Daoy (cell line): ENCODE results near the gene PGF. TPM values are rescaled to one million over a fixed set of nuclear protein-coding genes. Genes with fewer than 3 reads are reported as not detected.

ENCODE experiments used
- DNase-seq: peaks from one replicate; pipeline ENCODE4 v3.0.0-alpha.2; 2015; ENCODE audit warnings: low read depth
- total RNA-seq: library from RNA; depleted of rRNA; stranded (reverse); fragments of >200 nt; shearing (Covaris generic); gene quantifications from 2 replicates; pipeline ENCODE4 v1.2.3, GENCODE V29; 2014

Gene PGF
- total RNA-seq, 1 experiment from 2014 or later, result 8.0 TPM

DNA sequence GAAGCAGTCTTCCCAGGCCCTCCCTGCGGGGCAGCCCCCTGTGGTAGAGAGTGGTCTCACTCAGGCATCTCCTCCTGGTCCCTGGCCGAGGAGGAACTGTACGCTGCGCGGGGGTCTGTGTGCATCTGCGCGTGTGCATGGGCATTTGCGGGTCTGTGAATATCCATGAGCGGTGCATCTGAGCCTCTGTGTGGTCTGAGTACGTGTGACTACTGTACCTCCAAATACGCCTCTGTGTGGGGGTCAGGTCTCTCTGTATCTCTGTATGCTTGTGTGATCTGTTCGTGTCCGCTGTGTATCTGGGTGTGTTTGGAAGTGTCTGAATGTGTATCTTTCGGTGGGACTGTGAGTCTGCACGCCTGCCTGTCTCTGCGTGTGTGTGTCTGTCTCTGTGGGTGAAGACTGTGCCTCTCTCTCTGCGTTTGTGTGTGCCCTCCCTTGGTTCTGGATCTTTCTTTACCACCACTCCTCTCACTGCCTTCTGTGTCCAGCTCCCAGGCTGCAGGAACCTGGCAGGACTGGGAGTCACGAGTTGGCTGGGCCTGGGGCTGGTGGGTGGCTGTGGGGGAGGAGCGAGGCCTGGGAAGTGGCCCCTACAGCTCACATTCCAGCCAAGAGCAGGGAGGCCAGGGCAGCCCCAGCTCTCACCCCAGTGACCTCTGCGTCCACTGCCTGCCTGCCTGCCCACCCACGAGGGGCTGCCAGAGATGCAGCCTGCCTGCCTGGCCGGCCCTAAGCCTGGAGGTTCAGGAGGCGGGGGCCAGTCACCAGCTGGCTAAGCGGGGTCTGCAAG, 1.1 kb upstream of the PGF start:
- no peak for DNase-seq

DNA sequence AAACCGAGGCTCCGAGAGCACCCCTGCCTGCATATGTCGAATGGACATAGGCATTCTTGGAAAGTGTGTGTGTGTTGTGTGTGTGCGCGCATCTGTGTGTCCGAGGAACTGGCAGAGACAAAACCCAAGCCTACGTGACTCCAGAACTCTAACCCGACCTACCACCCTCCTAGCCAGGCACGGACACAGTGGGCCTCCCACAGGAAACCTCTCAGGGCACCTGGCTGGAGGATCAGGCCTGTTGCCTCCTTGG, 556 bp upstream of the PGF start:
- DNase-seq, result no peak

DNA sequence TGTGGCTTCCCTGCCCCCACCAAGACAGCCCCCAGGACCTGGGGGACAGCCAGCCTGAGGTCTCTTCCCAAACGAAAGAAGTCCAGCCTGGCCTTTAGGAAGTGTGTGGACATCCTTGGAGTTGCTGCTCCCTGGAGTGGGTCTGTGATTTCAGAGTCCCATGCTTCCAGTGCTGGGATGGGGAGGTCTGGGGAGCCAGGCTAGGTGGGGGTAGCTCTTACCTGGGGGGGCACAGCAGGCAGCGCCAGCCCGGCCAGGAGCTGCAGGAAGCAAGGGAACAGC, 509 bp downstream of the PGF start:
- DNase-seq, result no peak

DNA sequence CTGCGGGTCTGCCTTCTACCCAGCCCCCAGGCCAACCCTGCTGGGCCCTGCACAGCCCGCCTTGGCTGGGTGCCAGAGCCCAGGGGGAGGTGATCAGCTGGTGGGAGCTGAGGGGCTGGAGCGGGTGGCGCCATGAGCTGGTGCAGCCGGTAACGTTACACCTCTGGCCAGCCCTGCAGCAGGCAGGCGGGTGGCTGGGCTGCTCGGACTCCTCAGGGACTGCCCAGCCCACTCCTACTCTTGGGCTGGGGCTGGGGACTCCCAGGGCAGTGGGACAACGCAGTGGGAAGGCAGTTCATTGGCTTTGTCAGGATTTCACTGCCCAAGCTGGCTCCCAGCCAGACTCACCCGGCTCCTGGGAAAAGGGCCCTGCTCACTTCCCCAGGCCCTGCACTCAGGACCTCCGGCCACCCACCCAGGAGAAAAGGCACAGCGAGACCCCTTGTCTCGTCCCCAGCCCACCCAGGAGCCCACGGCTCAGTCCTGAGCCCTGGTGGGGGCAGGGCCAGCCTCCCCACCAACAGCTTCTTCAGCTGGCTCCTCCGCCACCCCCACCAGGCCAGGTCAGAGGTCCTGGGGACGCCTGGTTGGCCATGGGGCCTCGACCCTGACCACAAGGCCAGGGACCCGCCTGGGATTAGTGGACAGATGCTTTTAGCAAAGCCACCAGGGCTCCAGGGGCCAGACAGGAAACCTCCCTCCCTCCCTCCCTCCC, 1.0 kb downstream of the PGF start:
- DNase-seq, result peak; percentile 36

DNA sequence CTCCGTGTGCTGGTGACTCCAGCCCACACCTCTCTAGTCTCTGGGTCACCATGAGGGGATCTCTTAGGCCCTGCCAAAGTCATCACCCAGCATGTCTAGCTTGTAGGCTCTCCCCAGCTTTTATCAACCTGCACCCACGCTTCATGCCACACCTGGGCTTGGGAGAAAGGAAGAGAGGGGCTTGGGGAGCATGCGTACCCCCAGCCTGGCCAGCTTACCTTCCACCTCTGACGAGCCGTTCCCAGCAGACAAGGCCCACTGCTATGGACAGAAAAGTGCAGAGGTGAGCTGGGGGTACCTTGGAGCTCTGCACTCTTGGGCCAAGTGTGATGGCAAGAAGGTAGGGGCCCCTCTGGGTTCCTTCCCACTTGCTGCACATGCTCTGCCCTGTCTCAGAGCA, 1.7 kb downstream of the PGF start:
- DNase-seq, result no peak

DNA sequence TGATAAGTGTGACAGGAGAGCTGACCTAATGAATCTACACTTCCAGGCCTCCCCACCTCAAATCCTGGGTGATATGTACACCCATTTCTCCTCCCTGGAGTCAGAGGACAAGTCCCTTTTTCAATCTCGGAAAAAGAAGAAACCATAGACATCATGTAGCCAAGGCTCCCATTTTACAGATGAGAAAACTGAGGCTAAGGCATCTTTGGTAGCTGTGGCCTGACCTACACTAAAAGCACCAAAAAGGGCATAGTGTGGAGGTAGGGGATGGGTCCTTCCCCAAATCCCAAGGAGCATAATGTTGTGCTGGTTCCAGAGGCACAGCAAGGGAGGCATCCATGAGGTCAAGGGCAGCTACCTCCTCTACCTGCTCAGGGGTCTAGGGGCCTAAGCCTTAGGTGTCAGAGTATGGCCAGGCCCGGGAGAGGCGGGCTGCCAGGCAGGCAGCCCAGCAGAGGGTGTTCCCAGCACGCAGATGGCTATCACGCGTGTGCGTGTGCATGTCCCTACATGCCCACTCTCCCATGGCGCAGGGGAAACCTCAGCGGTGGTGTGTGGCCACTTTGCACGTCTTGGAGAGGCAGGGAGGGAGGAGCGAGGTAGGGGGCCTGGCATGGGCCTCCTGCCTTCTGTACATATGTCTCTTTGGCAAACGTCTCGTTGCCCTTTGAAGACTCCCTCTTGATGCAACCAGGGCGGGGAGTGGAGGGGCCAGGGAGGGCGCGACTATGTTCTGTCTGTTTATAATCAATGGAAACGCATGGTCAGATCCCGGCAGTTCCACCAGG, 2.5 kb downstream of the PGF start:
- DNase-seq, result no peak

DNA sequence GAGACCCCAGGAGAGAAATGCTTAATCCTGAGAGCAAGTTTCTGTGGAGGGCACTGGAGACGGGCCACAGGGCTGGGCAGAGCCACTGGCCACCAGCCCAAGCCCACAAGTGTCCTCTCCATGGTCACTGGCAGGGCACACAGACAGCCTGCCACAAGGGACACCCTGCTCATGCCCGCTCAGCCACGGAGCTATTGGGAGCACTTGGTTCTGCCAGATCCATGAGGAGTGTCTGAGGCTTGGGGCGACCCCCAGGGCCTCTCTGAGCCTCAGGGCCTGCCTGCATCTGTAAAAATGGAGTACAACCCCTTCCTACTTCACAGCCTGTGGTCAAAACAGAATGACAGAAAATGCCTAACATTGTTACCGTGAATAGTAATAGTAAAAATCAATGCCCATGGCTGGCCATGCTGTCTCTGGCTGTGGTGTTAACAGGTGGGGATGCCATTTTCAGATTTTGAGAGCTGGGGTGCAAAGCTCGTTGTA, 3.2 kb downstream of the PGF start:
- no peak for DNase-seq

DNA sequence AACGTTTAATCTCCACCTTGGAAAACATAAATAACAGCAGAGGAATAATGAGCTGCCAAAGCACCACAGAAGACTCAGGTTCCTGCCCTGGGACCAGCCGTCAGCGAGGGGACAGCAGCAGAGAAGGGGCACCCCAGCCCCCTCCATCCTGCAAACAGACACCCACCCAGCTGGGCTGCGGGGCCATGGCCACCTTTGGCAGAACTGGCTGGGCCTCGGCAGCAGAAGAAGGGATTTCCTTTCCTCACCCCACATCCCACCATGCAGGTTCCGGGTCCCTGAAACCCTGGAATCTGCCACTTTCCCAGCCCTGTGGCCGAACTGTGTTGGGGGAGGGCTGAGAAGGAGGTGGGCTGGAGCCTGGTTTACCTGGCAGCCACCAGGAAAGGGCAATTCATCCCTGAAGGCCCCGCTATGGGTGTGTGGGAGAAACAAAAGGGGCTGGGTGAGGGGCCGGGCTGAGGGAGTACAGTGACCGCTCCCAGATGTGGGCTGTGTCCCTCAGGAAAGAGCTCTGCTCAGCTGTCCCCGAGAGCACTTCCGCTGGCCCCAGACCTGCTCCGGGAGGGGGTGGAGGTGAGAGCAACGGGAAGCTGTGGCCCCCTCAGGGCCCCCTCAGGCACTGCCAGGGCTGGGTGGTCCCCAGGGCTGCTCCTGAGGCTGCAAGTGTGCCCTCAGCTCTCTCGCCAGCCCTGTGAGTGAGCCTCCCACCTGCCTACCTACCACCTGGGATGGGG, 3.8 kb downstream of the PGF start:
- no peak for DNase-seq

GRCh38 chr14:74950795-74951442, 4.5 kb downstream of the PGF start:
- no peak for DNase-seq

- DNase-seq, result no peak
Observed at GRCh38 chr14:74949859-74950573, 5.4 kb downstream of the PGF start.

DNA sequence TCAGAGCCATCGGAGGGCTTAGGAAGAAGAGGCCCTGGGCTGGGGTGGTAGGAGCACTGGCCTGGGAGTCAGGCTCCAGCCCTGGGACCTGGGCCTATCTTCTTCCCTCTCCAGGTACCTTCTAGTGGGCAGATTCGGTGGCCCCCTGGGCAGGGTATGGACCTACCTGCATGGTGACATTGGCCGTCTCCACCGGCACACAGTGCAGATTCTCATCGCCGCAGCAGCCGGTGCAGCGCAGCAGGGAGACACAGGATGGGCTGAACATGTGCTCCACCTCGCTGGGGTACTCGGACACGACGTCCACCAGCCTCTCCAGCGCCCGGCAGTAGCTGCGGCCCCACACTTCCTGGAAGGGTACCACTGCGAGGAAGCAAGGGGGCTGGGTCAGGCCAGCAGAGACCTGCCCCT, 6.2 kb downstream of the PGF start:
- no peak for DNase-seq

DNA sequence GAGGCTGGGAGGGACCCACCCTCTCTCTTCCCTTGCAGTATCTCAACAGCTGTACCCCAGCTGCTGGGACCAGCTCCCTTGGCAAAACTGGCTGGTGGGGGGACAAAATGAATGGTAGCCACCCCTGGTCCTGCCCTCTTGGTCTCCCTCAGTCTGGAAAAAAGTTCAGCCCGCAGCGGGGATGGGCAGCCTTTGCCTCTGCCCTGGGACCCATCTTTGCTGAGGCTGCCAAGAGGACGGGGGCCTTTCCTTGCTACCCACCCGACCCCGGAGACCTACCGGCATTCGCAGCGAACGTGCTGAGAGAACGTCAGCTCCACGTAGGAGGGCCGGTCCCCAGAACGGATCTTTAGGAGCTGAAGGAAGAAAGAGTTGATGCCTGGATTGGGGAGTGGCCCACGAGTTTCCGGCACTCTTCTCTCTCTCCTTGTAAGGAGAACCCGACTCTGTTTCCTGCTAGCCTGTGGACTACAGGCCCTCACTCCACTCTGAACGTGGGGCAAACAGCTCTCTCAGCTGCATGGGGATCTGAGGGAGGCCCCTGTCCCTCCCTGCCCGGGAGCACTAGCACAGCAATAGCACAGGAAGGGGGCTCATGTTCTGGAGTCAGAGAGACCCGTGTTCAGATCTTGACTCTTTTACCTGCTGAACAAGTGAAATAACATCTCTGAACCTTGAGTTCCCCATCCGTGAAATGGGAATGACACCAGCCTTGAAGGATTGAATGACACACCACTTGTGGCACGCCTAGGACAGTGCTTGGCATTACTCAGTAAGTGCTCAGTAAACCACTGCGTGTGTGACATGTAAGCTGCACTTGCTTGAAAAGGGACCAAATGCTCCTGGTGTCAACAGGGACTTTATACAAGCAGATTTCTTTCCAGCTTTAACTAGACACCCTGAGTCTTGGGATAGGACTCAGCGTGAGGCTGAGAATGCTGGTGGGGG, 6.9 kb downstream of the PGF start:
- DNase-seq, result no peak

DNA sequence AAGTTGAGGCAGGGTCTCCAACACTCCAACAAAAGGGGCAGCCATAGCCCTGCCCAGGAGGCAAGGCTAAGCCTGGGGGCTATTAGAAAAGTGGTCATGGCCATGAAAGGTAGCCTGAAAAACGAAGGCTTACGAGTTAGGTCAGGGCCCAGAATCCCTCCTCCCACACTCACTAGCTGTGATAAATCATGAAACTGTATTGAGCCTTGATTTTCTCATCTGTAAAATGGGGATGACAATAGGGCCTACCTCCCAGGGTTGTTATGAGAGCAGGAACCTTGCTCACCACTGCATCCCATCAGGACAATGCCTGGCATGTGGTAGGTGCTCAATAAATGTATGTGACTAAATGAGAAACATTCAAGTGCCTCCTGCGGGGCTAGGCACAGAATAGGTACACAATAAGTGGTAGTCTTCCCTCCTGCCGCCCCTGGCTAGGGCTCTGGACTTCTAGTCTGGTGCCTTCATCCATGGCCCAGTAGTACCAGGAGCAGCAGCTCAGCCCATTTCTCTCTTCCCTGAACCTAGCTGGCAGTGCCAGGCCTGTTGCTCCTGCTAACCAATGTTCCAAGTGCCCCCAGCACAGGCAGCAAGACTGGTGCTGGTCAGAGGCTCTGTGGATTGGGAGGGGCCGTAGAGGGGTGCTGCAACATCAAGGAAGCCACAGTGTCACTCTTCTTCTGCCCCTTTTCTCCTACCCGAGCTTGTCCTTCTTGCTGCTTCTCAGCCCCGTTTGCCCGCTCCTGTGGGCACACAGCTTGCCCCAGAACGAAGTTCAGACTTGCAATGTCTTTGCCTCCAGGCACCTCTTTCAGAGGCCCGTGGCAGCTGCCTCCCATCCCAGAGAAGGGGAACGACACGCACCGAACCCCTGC, 7.8 kb downstream of the PGF start:
- DNase-seq, result no peak

DNA sequence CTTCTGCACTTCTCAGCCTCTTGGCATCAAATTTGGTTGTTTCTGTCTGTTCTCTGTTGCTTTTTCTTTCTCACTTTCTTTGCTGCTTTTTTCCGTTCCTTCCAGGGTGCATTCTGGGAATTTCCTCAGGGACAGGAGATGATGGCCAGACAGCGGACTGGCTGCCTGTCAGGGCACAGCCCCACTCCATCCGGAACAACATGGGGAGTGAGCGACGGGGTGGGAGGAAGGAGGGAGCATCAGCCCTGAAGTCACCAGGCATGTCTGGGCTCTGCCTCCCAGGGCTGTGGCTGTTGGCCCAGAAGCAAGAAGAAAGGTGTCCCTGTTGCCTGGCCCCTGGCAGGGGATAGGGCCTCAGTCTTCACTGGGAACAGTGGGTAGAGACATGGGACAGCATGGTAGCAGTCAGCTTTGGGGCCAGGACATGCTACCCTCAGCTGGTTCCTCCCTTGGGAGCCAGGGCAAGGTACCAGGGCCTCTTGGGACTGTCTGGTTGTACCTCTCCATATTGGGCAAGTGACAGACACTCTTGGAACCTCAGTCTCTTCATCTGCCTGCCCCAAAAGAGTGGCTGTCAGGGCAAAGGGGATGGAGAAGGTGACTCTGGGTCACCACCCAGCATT, 8.6 kb downstream of the PGF start:
- no peak for DNase-seq

DNA sequence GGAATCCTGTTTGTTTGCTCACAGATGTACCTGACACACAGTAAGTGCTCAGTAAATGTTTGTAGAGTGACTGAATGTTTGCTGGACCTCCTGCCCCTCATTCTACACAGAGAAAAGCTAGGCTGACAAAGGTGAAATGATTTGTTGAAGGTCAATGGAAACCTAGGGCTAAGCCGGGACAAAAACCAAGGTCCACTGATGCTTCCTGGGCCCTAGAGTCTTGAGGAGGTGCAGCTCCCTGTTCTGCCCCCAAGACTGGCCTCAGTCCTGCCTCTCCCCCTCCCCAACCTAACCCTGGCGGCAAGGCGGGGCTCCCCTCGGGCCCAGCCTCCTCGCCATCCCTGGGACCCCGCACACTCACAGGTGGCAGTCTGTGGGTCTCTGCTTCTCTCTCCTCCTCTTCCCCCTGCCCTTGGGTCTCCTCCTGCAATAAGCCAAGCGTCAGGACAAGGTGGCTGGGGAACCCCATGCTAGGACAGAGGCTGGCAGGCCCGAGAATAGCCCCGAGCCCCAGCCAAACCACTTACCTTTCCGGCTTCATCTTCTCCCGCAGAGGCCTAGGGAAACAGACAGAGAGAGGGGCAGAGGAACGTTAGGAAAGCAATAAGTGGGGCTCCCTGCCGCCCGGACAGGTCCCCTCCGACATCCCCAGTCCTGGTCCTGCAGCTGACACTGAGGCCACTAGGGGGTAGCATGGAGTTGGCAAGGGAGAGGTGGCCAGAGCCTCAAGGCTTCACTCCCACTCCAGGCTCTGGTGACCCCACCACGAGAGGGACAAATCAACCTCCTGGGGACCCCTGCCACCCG, 9.3 kb downstream of the PGF start:
- DNase-seq, result peak; percentile 82

GRCh38 chr14:74945261-74945851, 10.0 kb downstream of the PGF start:
- DNase-seq, result peak; percentile 49

DNA sequence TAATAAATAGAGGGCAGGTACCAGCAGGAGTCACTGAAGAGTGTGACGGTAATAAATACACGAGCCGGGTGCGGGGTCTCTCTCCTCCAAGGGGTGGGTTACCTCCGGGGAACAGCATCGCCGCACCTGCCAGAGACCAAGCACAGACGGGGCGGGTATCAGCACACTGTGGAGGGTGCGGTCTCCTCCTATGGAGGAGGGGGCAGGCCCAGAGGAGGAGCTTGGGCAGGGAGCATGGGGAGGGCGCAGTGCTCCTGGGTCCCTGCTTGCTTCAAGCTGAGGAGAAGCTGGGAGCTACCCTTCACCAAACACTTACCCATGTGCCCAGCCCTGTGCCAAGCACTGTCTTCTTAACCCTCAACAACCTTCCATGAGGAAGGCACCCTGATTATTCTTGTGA, 12.8 kb downstream of the PGF start:
- DNase-seq, result no peak
